Activated gamma-delta T cell treated with anti-CD3 and anti-CD28 coated beads, Interleukin-2, amount 50 U/mL, for 16 hours (primary cell): ENCODE data around the gene AAGAB.
A peak's percentile ranks its signal among the peaks of the same experiment; 100 is the strongest.
"Not testable (repeated sequence)": the region's sequence is repeated elsewhere in the genome, so short reads cannot be mapped to it uniquely, and the experiment has no call there.

ENCODE experiments used
- DNase-seq: peaks from one replicate; pipeline ENCODE4 v3.0.0-alpha.2; 2020; ENCODE audit warnings: low read depth

Gene AAGAB

GRCh38 chr15:67253101-67253500 is 1.4 kb downstream of the AAGAB start:
- no peak for DNase-seq

- DNase-seq, result no peak
Observed at GRCh38 chr15:67251318-67251717, 3.1 kb downstream of the AAGAB start.

- no peak for DNase-seq
Observed at GRCh38 chr15:67249830-67250229, 4.6 kb downstream of the AAGAB start.

- DNase-seq, result no peak
Observed at GRCh38 chr15:67248011-67248505, 6.4 kb downstream of the AAGAB start.

GRCh38 chr15:67246606-67247005 is 7.9 kb downstream of the AAGAB start:
- not testable (repeated sequence) for DNase-seq

- no peak for DNase-seq
Observed at GRCh38 chr15:67244971-67245478, 9.4 kb downstream of the AAGAB start.

- no peak for DNase-seq
Observed at GRCh38 chr15:67242708-67243111, 11.8 kb downstream of the AAGAB start.

GRCh38 chr15:67241132-67241855 is 13.2 kb downstream of the AAGAB start:
- no peak for DNase-seq

GRCh38 chr15:67240235-67241131 is 14.0 kb downstream of the AAGAB start:
- DNase-seq, result peak; percentile 6

GRCh38 chr15:67232591-67232990 is 21.9 kb downstream of the AAGAB start:
- DNase-seq, result no peak

- no peak for DNase-seq
Observed at GRCh38 chr15:67230504-67230903, 24.0 kb downstream of the AAGAB start.

- DNase-seq, result no peak
Observed at GRCh38 chr15:67228286-67228685, 26.2 kb downstream of the AAGAB start.

GRCh38 chr15:67227846-67228245 is 26.6 kb downstream of the AAGAB start:
- DNase-seq, result no peak

- no peak for DNase-seq
Observed at GRCh38 chr15:67227431-67227830, 27.0 kb downstream of the AAGAB start.

GRCh38 chr15:67225336-67225735 is 29.1 kb downstream of the AAGAB start:
- DNase-seq, result no peak

- no peak for DNase-seq
Observed at GRCh38 chr15:67224889-67225288, 29.6 kb downstream of the AAGAB start.

- DNase-seq, result no peak
Observed at GRCh38 chr15:67219288-67219687, 35.2 kb downstream of the AAGAB start.

GRCh38 chr15:67218428-67218827 is 36.0 kb downstream of the AAGAB start:
- DNase-seq, result no peak

GRCh38 chr15:67216859-67217258 is 37.6 kb downstream of the AAGAB start:
- DNase-seq, result no peak

GRCh38 chr15:67215102-67215501 is 39.4 kb downstream of the AAGAB start:
- no peak for DNase-seq

GRCh38 chr15:67212684-67213367 is 41.6 kb downstream of the AAGAB start:
- DNase-seq, result no peak

GRCh38 chr15:67210555-67211168 is 43.8 kb downstream of the AAGAB start:
- DNase-seq, result no peak
